Measurements from ENCODE around the gene GNAI3.

- TF ChIP-seq CTCF (conservative IDR thresholded peaks at IDR 0.05) (no peak), ZFX (IDR thresholded peaks at IDR 0.05) (no peak)
These were observed 94.2 kb downstream of the GNAI3 start for GRCh38 chr1:109642626-109643025.
